Stimulated activated CD8-positive, alpha-beta memory T cell treated with anti-CD3 and anti-CD28 coated beads, Interleukin-2, amount 100 ng/mL, for 48 hours (primary cell): ENCODE data around the gene PRDM15.

Experiments
- DNase-seq, 2 donors: peaks; one replicate each; pipeline ENCODE4 v3.0.0-alpha.2; 2020; ENCODE audit warnings: low read depth in 2 of 2

Gene PRDM15

DNA sequence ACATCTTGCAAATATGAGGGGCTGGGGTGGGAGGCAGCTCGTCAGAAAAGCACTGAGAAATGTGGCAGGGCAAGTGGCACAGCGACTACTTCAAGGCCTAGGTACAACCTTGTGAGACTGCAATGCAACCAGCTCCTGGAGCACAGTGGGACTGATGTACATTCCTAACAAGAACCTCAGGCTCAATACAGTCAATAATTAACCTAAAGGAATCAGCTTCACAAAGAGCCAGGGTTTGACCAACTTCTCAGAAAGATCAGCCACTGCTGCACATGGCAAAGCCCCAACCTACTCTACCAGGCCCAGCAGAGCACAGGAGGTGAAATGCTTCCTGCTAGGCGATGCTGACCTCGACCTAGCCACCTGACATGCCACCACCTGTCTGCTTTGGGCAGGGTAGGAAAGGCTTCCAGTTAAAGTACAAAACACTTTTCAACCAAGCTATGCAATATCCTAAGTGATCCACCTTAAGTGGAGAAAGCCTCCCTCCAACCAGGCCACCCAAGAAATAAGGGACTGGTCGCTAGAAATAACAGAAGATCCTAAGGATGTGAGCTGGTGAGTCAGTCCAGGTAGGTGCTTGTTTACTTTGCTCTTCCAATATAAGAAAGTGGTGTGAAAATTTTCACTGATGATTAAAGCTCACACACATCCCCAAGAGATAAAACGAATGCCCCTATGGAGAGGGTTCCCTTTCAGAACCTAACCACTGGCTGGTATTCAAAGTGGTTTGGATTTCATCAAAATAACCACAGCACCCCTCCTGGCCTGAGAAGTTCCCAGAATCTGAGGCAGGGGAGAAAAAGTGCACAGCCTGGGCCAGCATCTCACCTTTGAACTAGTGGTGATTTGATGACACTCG lies 114.4 kb downstream of the PRDM15 start:
- DNase-seq: no peak

DNA sequence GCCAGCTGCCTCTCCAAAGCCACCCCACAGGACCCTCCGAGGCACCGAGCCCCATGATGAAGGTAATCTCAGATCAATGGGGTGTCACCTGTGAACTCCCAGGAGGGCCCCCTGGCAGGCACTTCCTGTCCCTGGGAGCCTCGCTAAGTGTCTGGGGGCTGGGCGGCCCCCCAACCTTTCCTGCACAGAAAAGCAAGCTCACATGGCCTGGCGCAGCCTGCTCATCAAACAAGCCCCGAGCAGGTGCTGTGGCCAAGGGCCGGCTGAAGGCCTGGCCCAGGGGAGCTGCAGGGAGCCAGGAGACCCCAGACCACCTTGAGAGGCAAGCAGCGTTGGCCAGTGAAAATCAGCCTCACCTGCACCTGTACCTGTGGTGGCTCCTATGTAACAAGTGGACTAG lies 115.1 kb downstream of the PRDM15 start:
- DNase-seq: no peak

DNA sequence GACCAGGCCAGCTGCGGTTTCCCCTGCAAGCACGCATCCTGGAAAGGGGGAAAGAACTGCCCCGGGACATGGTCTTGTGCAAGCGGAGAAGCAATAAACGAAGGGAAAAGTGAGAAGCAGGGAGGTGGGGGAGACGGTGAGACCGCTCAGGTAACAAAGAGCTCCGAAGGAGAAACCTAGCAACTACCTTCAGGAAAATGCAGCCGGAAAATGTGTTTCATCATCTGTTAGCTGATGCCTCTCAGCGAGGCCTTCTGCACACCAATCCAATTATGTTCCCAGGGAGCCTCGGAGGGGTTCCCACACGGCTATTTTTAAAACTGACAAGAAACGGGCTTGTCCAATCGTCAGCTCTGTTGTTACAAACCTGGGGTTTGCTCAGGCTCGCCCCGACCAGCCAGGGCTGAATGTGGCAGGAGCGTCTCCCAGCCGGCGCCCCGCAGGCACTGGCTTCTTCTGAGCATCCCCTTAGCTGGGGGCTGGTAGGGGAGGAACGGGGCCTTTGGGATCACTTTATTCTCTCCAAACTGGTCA lies 115.7 kb downstream of the PRDM15 start:
- DNase-seq: no peak

DNA sequence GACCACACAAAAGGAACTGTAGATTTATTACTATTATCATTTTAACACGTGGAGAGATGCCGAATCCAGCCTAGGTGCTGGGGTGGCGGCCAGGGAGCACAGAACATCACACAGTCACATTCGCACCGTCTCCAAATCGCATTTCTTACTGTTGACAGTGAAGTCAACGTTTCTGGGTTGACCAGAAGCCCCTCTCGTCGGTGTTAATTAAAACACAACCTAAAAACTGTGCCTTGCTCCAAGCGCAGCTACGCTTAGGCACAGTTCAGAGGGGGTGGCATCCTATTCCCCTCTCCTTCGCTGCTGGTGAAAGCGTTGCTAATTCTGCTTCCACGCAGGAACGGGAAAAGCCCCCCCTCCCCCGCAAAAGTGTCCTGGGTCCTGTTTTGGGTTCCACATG lies 116.4 kb downstream of the PRDM15 start:
- DNase-seq: no peak

DNA sequence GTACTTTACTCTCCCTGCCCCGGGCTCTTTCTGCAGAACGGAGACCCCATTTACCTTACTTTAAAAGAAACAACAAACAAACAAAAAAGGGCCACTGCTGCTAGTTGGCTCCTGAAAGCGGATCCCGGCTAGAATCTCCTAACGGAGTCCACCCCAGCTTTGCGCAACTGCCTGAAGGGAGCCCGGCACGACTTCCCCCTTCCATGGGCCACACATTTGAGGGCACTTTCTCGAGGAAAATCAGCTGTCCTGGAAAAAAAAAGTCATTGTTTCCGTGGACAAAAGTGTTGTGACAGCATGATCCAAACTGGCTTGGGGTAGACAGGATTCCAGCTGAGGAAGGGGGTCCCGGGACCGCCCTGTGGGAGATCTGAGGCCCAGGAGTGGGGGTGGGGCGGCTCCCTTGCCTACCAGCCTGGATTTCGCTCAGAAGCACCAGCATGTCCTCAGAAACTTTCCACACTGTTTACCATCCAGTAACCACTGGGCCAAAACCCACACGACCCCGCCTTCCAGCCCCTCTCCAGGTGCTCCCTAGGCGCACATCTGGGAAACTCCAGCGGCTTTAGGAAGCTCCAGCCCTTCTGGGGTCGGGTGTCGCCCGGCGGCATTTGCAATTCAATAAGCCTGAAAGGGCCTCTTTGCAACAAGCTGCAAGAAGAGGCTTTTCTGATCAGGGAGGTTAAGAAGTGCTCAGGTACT lies 117.1 kb downstream of the PRDM15 start:
- DNase-seq: no peak

DNA sequence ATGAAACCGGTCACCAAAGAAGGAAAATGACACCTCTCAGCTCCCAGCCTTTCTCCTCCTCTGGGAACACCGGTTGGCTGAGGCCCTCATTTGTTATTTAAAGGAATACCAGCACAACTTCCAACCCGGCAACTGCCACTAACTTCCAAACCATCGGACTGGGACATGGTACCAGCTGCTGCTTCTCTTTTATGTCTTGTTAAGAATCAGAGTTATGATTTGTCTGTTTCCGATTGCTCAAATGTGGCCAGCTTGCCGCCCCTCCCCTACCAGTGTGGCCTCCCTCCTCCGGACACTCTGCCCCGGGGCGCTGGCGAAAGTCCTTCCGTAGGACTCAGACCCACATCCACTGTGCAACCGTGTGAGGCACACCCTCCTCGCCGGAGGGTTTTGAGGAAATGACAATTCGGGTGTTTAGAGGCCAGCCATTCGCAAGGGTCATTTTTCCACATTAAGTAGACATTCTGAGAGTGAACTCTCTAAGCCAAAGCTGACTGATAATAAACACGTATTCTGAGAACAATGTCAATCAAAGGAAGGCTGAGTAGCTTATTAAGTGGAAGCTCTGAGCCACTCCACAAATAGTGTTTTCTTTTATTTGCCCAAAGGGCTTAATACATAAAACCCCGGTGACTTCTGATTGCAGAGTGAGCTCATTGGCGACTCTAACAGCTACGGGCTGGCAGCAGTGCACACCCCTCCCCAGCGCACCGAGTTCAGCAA lies 117.8 kb downstream of the PRDM15 start:
- DNase-seq: no peak

DNA sequence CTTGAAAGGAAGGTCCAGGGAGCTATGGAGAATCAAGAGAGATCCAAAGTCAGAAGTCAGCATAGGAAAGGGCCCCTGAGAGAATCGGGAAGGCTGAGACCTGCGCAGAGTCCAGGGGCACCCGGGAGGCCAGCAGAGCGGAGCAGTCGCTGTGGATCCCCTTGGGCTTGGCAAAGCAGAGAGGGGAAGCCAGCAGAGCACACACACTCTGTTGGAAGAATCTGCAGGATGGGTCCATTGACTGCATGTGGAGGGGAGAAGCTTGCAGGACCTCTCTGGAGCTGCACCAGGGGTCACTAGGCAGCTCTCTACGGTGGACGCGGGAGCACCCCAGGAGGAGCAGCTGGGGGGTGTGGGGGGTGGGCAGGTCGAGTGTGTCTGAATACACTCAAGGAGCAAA lies 118.7 kb downstream of the PRDM15 start:
- no peak for DNase-seq

DNA sequence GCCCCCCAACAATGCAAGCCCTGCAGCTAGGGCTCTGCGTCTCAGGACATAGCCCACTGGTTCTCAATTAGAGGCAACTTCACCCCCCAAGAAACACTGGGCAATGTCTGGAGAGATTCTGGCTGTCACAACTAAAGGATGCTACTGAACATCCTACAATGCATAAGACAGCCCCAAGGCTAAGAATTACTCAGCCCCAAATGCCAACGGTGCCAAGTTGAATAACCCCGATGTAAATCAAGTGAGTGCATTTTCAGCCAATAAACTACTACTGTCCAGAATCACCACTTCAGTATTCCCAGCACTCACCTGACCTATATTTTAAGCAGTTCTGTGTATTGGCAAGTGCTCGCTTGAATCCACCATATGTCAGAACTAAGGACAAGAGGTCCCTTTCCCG lies 119.2 kb downstream of the PRDM15 start:
- DNase-seq: no peak

DNA sequence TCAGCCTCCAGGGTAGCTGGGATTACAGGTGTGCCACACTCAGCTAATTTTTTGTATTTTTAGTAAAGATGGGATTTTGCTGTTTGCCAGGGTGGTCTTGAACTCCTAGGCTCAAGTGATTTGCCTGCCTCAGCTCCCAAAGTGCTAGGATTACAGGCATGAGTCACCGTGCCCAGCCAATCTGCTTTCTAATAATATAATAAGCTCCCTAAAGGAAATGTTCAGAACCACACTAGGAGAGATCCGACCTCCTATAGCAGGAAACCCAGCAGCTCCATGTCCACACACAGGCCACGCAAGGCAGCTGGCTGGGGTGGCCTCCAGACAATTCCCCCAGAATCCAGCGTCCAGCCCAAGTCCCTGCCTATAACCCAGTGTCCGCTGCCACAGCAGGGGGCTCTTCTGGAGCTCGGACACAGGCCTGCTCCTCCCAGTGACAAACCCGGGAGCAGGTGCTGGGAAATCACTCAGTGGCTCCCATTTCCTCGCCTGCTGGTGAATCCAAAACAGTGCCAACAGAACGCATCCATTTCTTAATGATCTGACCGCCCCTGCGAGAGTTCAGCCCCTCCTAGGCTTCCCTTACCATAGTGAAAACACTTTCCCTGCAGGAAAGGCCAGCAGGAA lies 119.8 kb downstream of the PRDM15 start:
- no peak for DNase-seq

DNA sequence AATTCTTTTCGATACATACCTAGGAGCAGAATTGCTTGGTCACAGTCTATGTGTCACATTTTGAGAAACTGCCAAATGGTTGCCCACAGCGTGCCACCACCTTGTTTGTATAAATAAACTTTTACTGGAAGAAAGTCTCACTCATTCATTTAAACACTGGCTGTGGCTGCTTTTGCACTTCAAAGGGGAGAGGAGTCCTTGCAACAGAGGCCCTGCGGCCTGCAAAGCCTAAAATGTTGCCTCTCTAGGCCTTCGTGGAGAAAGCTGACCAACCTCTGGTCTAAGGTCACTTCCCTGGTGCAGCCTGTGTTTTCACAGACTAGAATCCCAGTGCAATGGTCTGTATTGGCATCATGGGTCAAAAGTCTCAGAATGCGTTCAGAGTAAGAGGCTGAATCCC lies 120.6 kb downstream of the PRDM15 start:
- no peak for DNase-seq

DNA sequence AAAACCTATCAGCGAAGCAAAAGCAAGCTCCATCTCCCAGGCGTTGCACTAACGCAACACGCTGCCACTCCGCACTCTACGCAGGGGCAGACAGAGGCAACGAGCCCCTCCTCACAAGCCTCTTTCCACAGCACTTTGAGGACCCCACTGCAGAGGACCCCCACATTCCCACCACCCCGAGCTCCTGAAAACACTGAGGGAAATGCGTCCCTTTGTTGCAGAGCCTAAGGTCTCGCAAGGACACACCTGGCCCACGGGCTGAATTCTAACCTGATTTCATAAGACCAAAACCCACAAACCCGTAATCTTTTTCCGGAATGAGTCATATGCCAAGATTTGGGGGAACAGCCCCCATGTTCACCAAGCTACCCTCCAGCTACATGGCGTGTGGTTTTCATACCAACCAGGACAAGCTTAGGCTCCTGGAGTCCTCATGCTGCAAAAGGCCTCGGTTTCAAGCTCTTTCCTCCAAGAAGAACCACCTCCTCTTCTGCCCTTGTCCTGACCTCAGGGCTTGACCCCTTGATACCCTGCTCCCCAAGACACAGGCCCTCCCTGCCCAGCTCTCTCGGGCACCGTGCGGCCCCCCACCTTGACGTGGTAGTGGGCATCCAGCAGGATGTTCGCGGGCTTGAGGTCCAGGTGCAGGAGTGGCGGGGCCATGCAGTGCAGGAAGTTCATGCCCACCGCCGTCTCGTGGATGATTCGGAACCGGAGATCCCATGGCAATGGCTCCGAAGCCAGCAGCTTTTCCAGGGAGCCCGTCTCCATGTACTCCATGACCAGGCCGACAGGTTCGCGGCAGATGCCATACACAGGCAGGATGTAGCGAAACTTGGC lies 123.0 kb downstream of the PRDM15 start:
- no peak for DNase-seq

DNA sequence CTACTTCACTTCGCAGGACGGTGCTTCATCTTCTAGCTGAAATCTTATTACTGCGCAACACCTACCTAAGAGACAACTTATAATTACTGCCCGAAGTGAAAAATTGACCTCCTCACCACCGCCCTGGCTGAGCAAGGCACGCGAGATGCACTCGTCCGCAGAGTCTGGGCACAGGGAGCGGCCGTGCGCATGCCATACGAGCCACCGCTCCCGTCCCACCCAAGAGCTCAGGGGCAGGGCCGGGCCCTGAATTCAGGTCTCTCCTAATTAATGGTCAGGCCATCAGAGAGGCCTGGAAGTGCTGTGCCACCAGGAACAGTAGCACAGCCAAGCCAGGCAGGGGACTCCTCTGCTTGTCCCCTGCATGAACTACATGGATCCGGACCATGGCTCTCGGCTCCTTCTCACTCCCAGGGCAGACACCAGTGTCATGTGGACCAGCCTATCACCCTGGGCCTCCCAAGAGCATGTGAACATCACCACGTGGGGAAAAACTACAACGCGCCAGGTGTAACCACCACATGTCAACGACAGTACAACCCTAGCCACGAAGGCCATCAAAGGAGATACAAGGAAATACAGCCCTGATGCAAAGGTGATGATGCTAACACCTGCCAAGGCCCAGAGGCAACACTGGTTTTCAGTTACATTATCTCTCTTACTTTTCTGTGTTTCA lies 123.7 kb downstream of the PRDM15 start:
- no peak for DNase-seq

DNA sequence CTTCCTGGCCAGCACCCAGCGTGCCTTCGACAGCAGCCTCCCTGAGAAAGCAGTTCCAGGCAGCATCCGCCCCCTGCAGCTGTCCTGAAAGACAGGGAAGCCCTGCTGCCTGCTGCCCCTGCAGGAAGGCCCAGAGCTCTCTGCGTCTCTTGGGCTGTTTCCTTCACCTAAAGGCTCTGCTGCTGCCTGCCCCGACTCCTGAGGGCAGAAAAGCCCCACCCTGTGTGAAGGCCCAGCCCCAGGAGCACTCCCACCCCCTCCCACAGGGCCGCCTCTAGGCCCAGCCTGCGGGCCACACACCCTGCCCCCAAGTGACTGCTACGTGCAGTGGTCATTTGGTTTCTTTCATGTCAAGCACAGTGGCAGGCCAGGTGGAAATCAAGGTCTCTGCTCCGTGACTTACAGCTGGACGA lies 124.7 kb downstream of the PRDM15 start:
- DNase-seq: no peak

DNA sequence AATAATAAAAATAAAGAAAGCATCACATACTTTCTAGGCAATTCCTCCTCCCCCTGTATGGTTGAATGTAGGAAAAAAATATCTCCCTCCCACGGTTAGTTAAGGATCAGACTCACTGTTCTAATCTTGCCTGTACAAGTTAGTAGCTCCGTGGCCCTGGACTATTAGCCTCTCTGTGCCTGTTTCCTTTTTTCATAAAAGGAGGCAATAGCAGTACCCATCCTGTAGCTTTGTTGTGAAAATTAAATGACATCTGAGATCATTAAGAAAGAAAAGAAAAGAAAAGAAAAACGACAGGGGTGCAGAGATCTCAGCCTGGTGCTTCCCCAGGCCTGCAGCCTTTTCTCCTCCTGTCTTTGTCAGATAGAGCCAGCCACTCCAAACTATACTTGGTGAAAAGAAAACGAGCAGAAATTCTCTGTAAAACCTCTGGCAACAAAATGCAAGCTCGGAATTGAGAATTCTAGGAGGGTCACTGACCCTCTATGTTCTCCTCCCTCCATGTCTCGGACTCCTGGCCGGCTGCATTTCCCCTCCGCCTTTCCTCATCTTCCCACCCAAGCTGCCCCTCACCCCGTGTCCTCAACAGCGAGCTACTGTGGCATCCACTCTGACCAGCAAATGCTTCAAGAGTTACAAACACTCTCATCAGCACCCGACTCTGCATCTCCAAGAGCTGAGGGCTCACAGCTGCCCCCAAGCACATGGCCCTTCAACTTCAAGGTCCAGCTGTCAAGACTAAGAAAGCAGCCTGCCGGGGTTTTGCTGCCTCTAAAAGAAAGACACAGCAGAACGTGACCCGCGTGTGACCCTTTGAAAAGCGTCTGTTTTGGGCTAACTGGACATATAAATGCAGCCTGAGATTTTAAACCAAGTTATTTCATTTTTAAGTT lies 125.9 kb downstream of the PRDM15 start:
- DNase-seq: no peak

DNA sequence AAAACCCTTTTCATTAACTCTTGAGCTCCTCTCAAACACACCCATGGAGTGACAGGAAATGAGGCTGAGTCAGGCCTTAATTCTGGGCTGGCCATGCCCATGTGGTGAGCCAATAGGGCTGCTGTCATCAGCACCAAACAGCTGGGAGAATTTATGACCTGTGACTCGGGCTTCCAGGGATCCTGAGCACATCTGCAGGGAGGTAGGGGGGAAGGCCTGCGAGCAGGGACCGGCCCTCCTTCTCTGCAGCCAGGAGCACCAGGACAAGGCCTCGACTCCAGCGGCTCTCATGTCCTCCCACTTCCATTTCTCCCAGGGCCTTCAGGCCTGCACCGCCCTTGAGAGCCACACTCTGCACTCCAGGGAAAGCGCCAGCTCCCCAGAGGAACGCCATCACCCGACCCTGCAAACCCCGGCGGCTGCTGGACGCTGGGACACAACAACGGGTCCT lies 126.9 kb downstream of the PRDM15 start:
- DNase-seq: no peak

DNA sequence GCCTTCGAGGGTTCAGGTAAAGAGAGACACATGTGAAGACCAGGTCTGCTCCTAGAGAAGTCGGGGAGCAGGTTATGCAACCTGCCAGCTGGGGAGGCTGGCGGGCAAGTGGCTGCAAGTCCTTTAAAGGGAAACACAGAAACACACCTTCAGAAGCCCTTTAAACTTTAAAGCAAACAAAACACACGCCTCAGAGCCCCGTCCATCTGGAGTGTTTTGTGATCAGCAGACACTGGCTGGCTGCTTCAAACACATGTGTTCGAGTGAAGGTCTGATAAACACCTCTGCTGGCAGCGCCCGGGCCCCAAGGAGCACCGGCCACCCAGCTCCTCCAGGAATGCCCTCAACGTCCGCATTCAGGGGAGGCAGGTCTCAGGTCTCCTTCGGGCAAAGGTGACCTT lies 127.5 kb downstream of the PRDM15 start:
- DNase-seq: no peak

DNA sequence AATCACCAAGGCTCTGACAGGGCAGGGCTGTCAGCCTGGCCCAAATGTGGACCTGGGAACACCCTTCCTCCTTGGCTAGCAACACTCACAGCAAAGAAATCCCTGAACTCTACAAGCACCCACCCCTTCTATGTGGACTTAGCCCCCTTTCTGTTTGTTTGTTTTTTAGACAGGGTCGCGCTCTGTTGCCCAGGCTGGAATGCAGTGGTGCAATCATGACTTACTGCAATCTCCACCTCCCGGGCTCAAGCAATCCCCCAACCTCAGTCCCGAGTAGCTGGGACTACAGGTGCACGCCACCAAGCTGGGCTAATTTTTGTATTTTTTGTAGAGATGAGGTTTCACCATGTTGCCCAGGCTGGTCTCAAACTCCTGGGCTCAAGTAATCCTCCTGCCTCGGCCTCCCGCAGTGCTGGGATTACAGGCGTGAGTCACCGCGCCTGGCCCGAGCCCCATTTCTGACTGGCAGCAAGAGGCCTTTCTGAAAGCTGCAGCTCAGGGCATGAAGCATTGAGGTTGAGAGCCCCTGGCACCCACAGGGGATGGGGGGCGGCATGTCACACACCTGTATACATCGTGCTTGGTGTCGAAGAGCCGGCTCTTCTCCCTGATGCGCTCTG lies 128.5 kb downstream of the PRDM15 start:
- DNase-seq: no peak

DNA sequence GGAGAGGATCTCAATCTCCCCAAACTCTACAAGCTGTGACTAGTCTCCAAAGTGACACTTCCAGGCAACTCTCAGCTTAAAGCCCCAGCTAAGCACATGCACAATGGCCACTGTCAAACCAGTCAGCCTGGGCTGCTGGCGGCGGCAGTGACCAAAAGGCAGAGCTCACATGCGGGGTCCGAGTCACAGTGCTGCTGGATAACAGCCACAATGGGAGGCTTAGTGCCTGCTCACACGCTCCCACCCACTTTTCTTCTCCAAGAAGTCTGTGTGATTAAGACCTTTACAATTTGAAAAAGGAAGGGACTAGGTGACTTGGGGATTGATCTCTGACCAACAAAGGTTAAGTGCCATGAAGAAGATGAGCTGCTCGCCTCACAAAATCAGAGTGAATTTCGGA lies 129.1 kb downstream of the PRDM15 start:
- no peak for DNase-seq

DNA sequence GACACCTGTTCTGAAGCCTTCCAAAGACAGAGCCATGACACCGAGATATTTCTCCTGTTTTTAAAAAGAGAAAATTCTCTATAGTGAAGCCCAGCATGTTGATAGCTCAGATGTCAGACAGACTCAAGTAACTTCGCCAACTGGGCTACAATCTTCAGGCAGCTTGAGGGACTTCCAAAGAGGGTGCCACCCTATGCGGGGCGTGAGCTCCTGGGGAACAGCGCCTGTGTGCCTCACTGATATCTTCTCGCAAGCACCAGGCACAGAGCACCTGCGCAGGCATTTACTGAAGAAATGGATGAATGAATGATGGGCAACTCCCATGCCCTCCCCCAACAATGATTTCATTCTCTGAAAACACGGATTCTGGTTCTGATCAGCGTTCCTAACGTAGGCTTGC lies 129.9 kb downstream of the PRDM15 start:
- DNase-seq: no peak
